Erythroblast (primary cell): Measurements from ENCODE around the gene SSBP3.

Experiments used
- GATA1 ChIP-seq: IDR thresholded peaks from 2 replicates; pipeline ENCODE4 v1.6.1; 2011; ENCODE audit warnings: low read depth, mild to moderate bottlenecking, control low read depth, low read length, moderate library complexity
- POLR2A ChIP-seq: IDR thresholded peaks from 2 replicates; pipeline ENCODE4 v1.6.1; 2011; ENCODE audit warnings: mild to moderate bottlenecking, low read length

DNA sequence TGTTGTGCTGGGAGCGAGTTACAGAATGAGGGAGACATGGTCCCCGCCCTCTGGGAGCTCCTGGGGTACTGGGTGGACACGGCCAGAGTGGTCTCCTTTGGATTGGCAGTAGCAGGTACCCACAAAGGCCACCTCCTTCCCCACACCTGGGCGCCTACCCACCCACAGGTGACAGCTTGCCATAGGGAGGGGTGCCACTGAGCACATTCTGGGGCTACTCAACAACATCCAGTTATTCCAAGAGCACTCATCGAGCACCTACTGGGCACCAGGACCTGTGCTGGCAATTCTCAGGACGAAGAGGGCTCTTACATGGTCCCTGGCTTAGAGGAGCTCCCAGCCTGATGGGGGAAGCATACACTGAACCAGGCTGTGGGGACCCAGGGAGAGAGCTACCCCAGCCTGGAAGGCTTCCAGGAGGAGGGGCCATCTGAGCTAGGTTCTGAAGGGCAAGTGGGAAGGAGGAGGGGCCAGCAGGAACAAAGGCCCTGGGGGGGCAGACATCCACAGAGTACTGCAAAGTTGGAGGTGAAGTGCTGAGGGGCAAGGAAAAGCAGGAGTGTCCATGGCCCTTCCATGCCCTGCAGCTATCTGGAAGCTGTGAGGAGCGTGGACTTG lies 184.2 kb downstream of the SSBP3 start:
- TF ChIP-seq POLR2A (peak; percentile 30), GATA1 (no peak)
